Muscle of arm (tissue), 14 donors: ENCODE measurements around the gene ABCD2. TPM values are rescaled to one million over a fixed set of nuclear protein-coding genes. Genes with fewer than 3 reads are reported as not detected.
"Not testable (repeated sequence)": the region's sequence is repeated elsewhere in the genome, so short reads cannot be mapped to it uniquely, and the experiment has no call there.

Experiments used
- DNase-seq: peaks from one replicate; pipeline ENCODE4 v3.0.0-alpha.2; 2013
- long read RNA-seq, 11 donors: transcript quantifications; one replicate each; lab custom pipeline, GENCODE V29; 2026
- polyA plus RNA-seq, 12 donors: library from polyadenylated mRNA; unstranded; fragments of 120-200 nt; gene quantifications; one replicate each; pipeline ENCODE4 v1.2.1, GENCODE V29; 2013; ENCODE audit not compliant: insufficient read length in 12 of 12

The ABCD2 gene
- under 1 TPM in 10 of 12 donors, not detected in 2; 0.03 to 0.19 (median 0.11) TPM for polyA plus RNA-seq
- long read RNA-seq, donor 1, full-length matches to known transcripts = 1 of 1 reads
- long read RNA-seq, donor 1, partial matches to known transcripts = 0 of 1 reads
- long read RNA-seq, donor 1, other reads (novel, unspliced or antisense) = 0 of 1 reads
- long read RNA-seq, donor 2 = 0 reads
- long read RNA-seq, donor 3 = 0 reads
- long read RNA-seq, donor 4 = 0 reads
- long read RNA-seq, donor 5 = 0 reads
- long read RNA-seq, donor 6 = 0 reads
- long read RNA-seq, donor 7 = 0 reads
- long read RNA-seq, donor 8, full-length matches to known transcripts = 1 of 1 reads
- long read RNA-seq, donor 8, partial matches to known transcripts = 0 of 1 reads
- long read RNA-seq, donor 8, other reads (novel, unspliced or antisense) = 0 of 1 reads
- long read RNA-seq, donor 9 = 0 reads
- long read RNA-seq, donor 10 = 0 reads
- long read RNA-seq, donor 11 = 0 reads

DNA sequence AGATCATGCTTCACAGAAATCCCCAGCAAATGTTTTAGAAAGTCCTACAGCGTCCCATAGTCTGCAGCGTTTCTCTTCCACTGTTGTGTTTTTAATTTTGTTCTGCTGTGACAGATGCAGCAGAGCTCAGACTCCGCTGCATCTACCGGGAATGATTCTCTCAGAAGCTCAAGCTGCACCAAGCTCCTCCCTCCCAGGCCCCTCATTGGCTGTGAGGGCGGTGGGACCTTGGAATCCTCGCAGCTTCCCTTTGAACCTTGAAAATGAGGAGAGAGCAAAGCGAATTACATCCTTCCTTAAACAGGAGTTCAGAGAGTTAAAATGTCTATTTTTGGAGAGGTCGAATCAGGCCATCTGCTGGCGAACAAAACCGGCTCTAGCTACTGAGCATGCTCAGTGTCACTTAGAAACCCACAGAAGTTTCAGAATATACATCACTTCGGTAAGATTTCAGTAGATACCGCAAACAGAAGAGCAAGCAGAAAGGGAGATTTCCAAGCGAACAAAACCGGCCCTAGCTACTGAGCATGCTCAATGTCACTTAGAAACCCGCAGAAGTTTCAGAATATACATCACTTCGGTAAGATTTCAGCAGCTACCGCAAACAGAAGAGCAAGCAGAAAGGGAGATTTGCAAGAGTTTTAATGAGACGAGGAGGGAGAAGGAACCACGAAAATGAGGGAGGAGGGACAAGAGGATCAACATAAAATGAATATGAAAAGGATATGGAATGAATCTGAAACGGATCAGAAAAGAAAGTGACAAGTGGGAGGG is at the start of gene ABCD2:
ABCD2 (minus strand) TSS at position 144 of the 774 bp plus-strand sequence. CDS start 188 bp downstream, outside the sequence.
- DNase-seq = peak; percentile 88

DNA sequence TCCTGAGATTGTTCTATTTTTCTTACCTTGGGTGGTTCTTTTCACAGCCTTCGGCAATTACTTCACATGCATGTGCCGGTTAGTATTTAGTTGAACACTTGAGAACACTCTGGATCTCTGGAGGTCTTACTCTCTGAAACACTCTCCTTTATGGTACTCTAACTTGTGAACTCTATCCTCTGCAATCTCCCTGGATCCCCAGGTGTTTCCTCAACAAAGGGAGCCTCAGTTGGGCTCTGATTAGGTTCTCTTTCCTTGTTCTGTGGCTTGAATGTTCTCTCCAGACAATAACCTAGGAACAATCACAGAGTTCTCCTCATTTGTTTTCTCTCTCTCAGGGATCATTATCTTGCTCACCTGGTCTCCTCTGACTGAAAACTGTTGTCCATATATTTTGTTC is 40.5 kb upstream of the ABCD2 start:
- DNase-seq = no peak

DNA sequence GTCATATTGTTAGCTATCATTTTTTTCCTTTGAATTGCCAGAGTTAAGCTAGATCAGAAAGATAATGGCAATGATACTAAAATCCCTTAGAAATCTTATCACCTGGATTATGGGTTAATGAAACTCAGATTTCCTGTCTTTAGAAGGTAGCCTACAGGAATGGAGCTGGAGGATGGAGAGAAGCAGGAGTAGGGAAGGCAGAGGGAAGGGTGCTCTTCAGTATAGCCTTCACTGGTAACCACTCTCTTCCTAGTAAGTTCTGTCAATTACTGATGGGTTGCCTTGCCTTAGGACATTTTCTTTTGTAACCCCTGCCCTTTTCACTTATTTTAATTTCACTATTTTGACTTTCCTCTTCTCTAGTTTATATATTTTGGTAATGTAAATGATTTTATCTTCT is 27.8 kb upstream of the ABCD2 start:
- no peak for DNase-seq

DNA sequence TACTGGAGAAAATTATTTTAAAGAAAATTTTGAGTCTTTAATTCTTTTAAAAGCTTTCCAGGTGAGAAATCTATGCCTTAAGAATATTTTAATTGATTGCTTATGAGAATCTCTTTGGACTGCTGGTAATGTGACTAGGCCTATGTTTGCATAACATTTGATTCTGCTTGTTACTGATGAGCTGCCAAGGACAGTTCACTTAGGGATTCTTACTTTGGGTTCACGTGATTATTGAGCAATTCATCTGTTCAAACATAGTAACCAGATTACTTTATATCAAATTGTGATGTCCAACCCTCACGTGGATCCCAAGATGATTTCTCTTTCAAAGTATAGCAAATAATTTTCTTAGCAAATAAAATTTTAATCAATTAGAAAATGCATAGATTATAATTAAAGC is 27.4 kb upstream of the ABCD2 start:
- DNase-seq = no peak

DNA sequence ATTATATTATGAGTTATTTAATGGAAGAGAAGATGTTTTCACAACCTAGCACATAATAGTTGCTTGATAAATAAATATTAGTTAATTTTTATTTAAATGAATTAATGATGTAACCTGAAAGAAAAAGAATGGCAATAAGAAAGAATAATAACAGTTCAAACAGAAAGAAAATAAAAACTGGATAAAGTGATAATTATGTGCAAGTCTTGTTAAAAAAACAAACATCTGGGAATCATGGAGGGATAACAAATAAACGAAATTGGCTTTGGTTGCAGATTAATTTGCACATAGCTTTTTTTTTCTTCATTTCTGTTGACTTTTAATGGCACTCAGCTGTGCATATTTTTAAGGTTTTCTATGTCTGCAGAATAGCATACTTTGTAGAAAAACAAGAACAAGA is 23.4 kb upstream of the ABCD2 start:
- DNase-seq = no peak

DNA sequence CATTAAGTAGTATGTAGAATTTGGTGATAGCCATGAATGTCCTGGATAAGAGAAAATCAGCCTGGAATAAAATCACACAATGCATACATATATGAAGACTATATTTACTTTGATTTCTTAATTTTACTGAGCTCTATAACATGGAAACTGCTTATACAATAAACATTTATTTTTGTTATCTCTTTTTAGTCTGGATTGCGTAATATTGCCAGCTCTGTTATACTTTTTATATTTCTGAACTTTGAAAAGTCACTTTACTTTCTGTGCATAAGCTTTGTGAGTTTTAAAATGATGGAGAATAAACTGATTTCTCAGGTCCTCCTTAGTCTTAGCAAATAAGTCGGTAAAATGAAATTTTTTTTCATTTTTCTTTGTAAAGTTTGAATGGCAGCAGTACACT is 19.2 kb upstream of the ABCD2 start:
- DNase-seq = no peak

DNA sequence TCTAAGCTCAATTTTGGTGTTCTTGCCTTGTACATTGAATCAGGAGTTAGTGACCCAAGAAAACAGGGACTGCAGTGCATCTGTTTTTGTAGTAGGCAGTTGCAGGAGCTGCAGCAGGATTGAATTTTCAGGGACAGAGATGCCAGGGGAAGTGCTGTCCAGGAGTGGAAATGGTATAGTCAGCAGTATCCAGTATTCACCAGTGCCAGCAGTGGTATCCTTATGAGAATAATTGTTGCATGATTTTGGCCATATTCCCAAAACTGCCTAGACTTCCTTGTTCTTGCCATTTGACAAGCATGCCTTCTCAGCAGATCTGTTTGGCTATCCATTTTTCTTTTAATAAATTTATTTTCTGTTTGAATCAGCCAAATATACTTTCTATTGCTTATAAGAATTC is 18.6 kb upstream of the ABCD2 start:
- no peak for DNase-seq

DNA sequence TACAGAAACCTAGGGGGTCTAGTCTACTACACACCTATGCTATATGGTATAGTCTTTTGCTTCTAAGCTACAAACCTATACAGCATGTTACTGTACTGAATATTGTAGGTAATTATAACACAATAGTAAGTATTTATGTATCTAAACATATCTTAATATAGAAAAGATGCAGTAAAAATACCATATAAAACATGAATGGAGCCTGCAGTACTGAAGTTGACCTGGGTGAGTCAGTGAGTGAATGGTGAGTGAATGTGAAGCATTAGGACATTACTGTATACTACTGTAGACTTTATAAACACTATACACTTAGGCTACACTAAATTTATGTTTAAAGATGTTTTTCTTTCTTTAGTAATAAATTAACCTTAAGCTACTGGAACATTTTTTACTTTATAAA is 13.1 kb upstream of the ABCD2 start:
- DNase-seq = no peak

DNA sequence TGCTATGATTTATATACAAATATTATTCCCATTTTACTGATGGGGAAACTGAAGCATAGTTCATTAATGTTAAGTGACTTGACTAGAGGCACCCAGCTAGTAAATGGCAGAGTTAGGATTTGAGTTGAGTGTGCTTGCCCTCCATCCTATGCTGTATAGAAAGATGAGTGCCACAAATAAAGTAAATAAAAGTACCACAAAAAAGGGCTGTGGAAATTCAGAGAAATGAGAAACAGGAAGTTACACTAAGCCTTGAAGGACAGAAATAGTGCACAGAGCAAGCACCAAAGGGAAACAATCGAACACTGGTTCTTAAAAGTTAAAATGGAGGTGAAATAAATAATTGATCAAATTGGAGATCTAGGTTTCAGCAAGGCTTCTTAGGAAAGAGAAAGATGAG is 9.2 kb upstream of the ABCD2 start:
- DNase-seq = no peak

DNA sequence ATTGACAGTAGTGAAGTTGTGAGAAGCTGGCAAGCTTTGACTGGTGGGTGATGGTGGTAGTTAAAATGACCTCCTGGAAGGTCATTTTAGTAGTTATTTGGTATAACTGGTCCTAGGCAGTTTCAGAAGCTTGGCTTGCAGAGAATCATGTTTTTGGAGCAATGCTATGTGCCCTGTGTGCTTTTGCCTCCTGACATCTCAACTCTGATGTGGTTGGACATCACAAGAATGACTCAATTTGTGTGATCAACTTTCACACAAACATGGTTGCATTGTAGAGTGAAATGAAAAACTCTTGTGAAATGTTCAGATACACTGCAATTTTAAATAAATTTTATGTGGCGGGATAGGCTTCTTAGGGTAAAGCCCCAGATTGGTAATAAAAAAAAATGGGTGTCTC is 8.3 kb upstream of the ABCD2 start:
- no peak for DNase-seq

DNA sequence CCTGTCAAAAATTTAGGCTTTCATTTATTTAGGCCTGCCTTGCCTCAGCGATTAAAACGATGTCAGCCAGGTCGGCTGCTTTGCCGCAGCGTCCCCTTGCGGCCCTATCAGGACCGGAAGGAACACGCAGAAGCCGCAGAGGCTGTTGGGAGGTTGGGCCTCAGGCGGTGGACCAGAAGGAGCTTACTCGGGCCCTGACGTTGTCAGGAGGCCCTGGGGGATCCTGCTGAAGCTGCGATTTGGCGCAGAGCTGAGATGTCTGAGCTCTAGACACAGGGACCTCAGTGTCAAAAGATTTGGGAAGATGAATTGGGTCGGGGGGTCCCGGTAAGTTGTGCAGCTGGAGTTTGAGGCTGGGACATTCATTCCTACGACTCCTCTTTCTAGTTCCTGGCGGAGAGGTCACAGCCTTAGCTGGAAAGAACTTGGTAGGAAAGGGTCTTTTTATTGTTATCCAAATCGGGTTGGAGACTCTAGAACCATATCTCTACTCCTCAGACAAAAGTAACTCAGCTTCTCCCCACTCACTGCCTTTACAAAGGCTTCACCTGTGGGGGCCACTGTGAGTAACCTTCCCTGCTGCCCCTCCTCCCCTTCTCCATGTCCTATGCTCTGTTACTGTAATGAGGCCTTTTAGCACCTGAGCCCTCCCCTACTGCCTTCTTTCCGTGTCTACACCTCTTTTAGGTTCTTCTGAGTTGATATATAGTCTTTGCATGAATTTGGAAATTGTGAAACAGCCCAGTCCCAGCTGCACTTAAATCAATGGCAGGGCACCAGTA is 6.6 kb upstream of the ABCD2 start:
- DNase-seq = no peak

DNA sequence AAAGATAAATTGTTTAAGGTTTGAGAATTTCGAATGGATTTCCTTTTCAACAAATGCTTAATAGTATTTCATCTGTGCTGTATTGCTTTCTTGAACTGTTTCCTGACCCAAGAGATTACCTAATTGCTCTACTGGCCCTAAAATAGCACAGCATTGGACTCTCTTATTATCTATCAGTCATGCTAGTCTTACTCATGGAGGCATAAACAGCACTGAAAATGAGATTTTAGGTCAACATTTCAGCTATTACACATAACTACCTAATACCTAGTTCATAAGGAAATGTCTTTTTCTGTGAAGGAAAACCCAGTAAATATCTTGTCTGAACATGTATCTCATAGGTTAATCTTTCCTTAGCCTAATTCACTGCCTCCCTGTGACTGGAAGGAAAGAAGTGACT is 4.3 kb upstream of the ABCD2 start:
- no peak for DNase-seq

DNA sequence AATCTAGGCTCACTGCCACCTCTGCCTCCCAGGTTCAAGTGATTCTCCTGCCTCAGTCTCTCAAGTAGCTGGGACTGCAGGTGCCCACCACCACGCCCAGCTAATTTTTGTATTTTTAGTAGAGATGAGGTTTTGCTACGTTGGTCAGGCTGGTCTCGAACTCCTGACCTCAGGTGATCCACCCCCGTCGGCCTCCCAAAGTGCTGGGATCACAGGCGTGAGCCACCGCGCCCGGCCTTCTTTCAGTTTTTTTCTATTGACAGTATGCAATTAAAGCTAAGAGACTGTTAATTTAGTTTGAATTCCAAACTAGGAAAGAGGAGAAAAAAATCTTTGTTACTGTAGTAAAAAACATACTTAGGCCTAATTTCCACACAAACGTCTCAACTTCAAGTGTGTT is 3.6 kb upstream of the ABCD2 start:
- DNase-seq = not testable (repeated sequence)

DNA sequence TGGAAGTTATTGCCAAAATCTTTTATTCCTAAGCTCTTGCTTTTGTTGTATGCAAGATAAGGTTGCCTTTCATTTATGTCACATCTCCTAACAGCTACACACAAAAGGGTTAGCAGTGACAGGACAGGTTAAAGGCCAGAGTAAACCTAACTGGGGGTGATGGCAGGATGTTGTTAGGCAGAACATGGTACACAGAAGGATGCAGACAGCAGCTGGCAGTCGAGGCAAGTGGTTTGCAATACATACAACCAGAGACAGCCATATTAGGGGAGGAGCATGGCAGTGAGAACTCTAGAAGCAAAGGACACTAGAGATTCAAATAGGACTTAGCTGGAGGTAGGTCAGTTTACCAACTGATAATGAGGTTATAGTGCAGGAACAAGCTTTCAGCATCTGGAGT is 2.7 kb upstream of the ABCD2 start:
- DNase-seq = no peak

DNA sequence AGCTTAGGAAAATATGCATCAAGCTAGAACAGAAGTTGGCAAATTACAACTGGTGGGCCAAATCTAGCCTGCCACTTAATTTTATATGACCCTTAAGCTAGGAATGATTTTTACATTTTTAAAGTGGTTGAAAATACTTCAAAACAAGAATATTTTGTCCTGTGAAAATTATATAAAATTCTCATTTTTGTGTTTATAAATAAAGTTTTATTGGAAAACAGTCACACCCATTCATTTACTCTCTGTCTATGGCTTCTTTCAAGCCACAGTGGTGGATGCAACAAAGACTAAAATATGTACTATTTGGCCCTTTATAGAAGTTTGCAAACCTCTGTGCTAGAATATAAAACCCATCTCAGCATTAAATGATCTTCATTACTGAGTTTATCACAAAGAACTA is 2.1 kb upstream of the ABCD2 start:
- no peak for DNase-seq

DNA sequence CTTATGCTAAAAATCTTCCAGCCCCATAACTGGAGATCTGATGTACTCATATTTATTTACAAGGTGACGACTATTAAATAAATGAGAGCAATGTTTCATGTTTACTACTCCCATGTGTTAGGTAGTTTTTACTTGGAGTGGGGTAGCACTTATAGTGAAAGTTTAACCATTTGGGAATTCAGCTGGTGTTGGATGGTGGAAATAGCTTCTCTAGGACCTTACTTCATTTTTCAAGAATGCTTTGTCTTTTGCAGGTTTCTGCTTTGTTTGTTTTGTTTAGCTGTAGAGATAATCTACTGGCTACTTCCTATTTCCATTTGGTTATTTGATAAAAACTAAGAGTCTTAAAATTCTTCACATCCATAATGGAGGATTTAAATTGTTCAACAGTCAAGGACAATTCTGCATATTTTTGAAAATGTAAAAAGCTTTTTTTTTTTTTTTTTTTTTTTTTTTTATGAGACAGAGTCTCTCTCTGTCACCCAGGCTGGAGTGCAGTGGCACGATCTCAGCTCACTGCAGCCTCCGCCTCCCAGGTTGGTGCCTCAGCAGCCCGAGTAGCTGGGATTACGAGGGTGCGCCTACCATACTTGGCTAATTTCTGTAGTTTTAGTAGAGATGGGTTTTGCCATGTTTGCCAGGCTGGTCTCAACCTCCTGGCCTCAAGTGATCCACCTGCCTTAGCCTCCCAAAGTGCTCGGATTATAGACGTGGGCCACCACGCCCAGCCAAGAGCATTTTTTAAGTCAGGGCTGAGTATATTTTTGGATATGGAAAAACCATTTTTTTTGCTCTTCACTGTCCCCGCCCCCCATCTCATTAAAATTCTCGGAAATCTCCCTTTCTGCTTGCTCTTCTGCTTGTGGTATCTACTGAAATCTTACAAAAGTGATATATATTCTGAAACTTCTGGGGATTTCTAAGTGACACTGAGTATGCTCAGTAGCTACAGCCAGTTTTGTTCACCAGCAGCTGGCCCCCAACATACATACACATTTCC is 1.4 kb upstream of the ABCD2 start:
- peak; percentile 0 for DNase-seq

DNA sequence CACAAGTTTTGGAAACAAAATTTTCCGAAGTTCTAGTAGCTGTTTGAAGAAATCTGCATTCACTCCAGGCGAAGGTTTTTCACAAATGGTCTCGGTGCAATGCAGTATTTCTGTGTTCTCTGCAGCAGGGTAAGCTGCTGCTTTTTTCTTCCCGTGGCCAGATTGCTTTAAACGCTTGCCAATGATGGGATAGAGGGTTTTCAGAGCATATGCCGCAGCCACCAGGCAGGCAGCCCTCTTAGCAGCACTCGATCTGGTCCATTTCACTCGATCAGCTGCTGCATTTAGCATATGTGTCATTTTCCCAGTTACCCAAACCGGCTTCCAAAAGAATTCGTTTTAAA is 315 bp downstream of the ABCD2 start:
- DNase-seq = no peak

DNA sequence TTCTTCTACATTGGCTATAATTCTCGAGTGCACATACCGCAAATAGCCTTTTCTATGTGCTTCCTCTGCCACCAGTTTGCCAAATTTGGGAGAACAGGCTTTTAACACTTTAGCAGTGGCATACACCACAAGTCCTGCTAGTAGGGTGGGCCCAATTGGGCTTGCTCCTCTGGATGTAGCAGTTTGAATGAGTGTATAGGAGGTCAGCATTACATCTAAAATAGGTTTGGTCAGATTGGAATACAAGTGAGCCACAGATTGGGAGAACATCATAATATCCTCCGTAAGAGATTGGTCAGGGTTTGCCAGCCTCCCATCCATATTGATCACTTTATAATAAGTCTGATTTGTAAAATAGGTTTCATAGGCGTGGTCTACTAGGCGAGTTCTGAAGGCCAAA is 902 bp downstream of the ABCD2 start:
- DNase-seq = no peak

DNA sequence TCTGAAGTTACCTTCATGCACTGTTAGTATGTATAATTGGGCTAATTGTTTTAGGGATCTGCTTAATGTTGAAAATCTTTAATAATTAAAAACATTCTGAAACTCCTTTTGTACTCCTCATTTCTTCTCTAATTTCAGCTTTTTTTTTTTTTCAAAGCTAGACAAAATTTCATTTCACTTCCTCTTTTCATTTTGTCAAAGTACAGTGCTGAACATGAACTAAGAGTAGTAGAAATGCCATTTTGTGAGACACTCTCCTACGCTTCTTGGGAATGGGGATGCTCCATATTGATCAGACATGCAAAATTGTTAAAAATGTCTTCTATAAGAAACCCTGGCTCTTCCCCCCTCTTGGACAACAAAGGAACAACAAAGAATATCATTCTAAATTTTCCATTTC is 1.7 kb downstream of the ABCD2 start:
- DNase-seq = no peak

DNA sequence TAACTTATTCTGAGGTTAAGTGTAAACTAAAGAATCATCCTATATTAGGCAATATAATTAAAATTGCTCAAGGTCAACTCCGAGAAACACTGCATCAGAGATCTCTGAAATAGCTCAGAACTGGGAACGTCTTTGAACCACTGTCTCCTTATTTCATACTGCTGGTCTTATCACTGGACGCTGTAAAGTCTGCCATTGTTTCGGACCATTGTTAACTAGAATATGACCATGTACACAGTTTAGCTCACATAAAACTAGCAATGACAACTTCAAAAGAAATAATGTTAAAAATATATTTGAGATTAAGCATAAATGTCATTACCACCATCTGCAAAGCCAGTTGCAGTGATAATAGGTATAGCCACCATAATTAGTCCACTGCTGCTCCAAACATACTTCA is 2.9 kb downstream of the ABCD2 start:
- no peak for DNase-seq

DNA sequence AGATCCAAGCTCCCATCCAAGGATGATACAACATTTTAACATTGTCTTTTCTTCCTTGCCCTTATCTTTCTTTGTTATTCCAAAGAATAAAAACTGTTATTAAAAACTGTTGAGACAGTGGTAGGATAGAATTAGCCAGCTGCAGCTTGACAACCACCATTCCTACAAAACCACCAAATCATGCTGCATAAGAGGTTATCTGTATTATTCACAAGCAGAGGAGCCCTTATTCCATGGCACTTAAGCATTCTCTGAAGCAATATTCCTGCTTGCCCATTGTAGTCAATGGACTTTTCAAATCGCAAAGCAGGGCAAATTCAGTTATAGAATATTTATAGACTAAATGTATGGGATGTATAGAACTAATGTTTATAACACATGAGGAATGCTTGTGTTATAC is 3.4 kb downstream of the ABCD2 start:
- DNase-seq = no peak
